Smooth muscle cell (in vitro differentiated cells): ENCODE data around the gene ALPG. TPM values are rescaled to one million over a fixed set of nuclear protein-coding genes. Genes with fewer than 3 reads are reported as not detected.

ENCODE experiments used
- DNase-seq: peaks from one replicate; lab custom pipeline; 2025; ENCODE audit not compliant: unreplicated experiment; lab: John Stamatoyannopoulos, UW
- H2AFZ ChIP-seq: fragments of 200-600 bp; sonication (generic); 2 replicates; pipeline ENCODE4 v1.6.0; 2016; ENCODE audit warnings: antibody characterized with exemption, low read depth, mild to moderate bottlenecking
- H3F3A ChIP-seq: fragments of 200-600 bp; sonication (generic); 2 replicates; pipeline ENCODE4 v1.6.0; 2017; ENCODE audit warnings: antibody characterized with exemption, low read depth
- H3K27ac ChIP-seq: fragments of 200-600 bp; sonication (generic); 2 replicates; pipeline ENCODE4 v1.5.1; 2016; ENCODE audit warnings: low read depth, mild to moderate bottlenecking
- H3K27me3 ChIP-seq: fragments of 200-600 bp; sonication (generic); 2 replicates; pipeline ENCODE4 v1.6.1; 2016; ENCODE audit warnings: low read depth, mild to moderate bottlenecking
- H3K36me3 ChIP-seq: fragments of 200-600 bp; sonication (generic); 2 replicates; pipeline ENCODE4 v1.5.1; 2016; ENCODE audit warnings: low read depth
- H3K4me1 ChIP-seq: fragments of 200-600 bp; sonication (generic); 2 replicates; pipeline ENCODE4 v1.5.1; 2016; ENCODE audit warnings: low read depth
- H3K4me2 ChIP-seq: fragments of 200-600 bp; sonication (generic); 2 replicates; pipeline ENCODE4 v1.6.0; 2016; ENCODE audit warnings: mild to moderate bottlenecking
- H3K4me3 ChIP-seq: fragments of 200-600 bp; sonication (generic); 2 replicates; pipeline ENCODE4 v1.5.1; 2016; ENCODE audit warnings: mild to moderate bottlenecking
- H3K79me2 ChIP-seq: fragments of 200-600 bp; sonication (generic); 2 replicates; pipeline ENCODE4 v1.6.0; 2016; ENCODE audit warnings: low read depth, mild to moderate bottlenecking
- H3K9ac ChIP-seq: fragments of 200-600 bp; sonication (generic); 2 replicates; pipeline ENCODE4 v1.6.0; 2016; ENCODE audit warnings: low read depth
- H3K9me3 ChIP-seq: fragments of 200-600 bp; sonication (generic); replicated peaks from 2 replicates; pipeline ENCODE4 v1.5.1; 2016; ENCODE audit warnings: low read depth
- H4K20me1 ChIP-seq: fragments of 200-600 bp; sonication (generic); 2 replicates; pipeline ENCODE4 v1.6.0; 2016; ENCODE audit warnings: low read depth
- WGBS: methylation state at CpG from one replicate; pipeline ENCODE4 v1.1.7; 2016; ENCODE audit warnings: low lambda C conversion rate; 5-methylcytosine and 5-hydroxymethylcytosine counted together
- polyA plus RNA-seq: library from polyadenylated mRNA; unstranded; fragments of >200 nt; fragmentation: Nextera tagmentation; extraction: Ambion mirVana; gene quantifications from 2 replicates; pipeline ENCODE4 v1.2.1, GENCODE V29; 2016
- total RNA-seq: library from RNA; depleted of rRNA; stranded (reverse); fragments of >200 nt; gene quantifications from 2 replicates; pipeline ENCODE4 v1.2.3, GENCODE V29; 2014
- TF ChIP-seq, protein P1 (sequence below): fragments of 200-600 bp; sonication (generic); IDR thresholded peaks from 2 replicates; pipeline ENCODE4 v1.5.1; 2017; ENCODE audit warnings: borderline replicate concordance, mild to moderate bottlenecking, antibody characterized with exemption; ENCODE audit not compliant: insufficient read depth, poor library complexity, severe bottlenecking

Gene ALPG
- total and polyA plus RNA-seq, 2 experiments from 2014 or later = not detected

DNA sequence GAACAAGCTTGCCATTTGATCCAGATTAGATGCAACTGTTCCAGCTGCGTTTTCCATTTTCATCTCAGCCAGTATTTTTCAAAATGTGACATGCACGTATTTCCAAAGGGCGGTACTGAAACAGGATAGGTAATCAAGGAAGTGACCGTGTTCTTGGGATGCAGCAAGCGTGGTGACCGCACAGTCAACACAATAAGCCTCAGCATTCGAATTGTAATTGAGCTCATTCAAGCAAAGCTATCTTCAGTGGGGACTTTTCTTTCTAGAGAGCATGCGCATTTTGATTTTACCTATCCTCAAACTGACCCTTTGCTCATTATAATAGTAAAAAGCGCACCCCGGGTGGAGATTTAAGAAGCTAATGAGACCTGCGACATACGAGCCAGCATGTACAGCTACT is 31.5 kb upstream of the ALPG start:
- no peaks in the 10 kb centered on the region for H3K79me2 ChIP-seq
- no peaks in the 10 kb centered on the region for H3K9me3 ChIP-seq
- TF ChIP-seq, protein P1, sequence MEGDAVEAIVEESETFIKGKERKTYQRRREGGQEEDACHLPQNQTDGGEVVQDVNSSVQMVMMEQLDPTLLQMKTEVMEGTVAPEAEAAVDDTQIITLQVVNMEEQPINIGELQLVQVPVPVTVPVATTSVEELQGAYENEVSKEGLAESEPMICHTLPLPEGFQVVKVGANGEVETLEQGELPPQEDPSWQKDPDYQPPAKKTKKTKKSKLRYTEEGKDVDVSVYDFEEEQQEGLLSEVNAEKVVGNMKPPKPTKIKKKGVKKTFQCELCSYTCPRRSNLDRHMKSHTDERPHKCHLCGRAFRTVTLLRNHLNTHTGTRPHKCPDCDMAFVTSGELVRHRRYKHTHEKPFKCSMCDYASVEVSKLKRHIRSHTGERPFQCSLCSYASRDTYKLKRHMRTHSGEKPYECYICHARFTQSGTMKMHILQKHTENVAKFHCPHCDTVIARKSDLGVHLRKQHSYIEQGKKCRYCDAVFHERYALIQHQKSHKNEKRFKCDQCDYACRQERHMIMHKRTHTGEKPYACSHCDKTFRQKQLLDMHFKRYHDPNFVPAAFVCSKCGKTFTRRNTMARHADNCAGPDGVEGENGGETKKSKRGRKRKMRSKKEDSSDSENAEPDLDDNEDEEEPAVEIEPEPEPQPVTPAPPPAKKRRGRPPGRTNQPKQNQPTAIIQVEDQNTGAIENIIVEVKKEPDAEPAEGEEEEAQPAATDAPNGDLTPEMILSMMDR = no peak
- no peak for DNase-seq
- no peaks in the 10 kb centered on the region for H3F3A ChIP-seq
- H3K4me1 ChIP-seq = no peaks in the 10 kb centered on the region
- no peaks in the 10 kb centered on the region for H3K36me3 ChIP-seq
- no peak overlapping the region for H3K9ac ChIP-seq
- H3K27ac ChIP-seq = no peak overlapping the region
- no peak overlapping the region for H3K4me3 ChIP-seq
- no peaks in the 10 kb centered on the region for H4K20me1 ChIP-seq
- no peaks in the 10 kb centered on the region for H3K27me3 ChIP-seq
- no peak overlapping the region for H2AFZ ChIP-seq
- 84% methylated on average over 12 of the region's 12 CpGs for WGBS
- H3K4me2 ChIP-seq = no peak overlapping the region

DNA sequence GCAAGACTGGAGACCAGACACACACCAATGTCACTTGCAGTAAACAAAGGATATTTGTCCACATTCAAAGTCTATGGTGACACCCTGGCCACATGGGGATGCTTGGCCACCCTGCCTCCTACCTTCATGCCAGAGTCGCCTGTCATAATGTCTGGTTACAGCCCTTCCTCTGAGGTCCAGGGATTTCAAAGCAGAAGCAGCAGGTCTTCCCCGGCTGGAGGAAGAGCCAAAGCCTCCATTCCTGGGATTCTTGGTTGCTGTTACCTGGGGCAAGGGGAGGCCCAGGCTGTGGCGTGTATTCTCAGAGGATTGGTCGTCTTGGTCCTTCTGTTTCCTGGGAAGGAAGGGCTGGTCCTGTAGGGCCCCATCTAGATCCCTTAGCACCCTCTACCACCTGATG is 30.4 kb upstream of the ALPG start:
- Histone ChIP-seq H3K27ac (no peak overlapping the region), H3K9me3 (no peaks in the 10 kb centered on the region), H3F3A (no peaks in the 10 kb centered on the region), H3K4me2 (no peak overlapping the region), H3K4me3 (no peak overlapping the region), H3K79me2 (no peaks in the 10 kb centered on the region), H3K36me3 (no peaks in the 10 kb centered on the region), H3K27me3 (no peaks in the 10 kb centered on the region), H2AFZ (no peak overlapping the region), H3K4me1 (no peaks in the 10 kb centered on the region), H3K9ac (no peak overlapping the region), H4K20me1 (no peaks in the 10 kb centered on the region)
- no peak for DNase-seq
- WGBS = 69% methylated on average over 4 of the region's 4 CpGs
- TF ChIP-seq, protein P1 = no peak

DNA sequence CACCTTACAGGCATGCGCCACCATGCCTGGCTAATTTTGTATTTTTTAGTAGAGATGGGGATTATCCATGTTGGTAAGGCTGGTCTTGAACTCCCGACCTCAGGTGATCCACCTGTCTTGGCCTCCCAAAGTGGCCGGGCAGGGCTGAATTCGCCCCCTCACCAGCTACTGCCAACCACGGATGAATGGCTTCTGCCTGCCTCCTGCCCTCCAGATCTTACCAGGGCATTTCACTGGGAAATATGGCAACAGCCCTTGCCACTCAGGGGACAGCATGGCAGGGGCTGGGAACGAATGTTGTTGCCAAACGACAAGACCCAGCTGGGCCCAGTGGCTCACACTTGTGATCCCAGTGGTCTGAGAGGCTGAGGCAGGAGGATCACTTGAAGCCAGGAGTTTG is 29.9 kb upstream of the ALPG start:
- no peaks in the 10 kb centered on the region for H4K20me1 ChIP-seq
- no peaks in the 10 kb centered on the region for H3K9me3 ChIP-seq
- no peak overlapping the region for H3K4me3 ChIP-seq
- WGBS = 96% methylated on average over 7 of the region's 7 CpGs
- H3K36me3 ChIP-seq = no peaks in the 10 kb centered on the region
- H3K27me3 ChIP-seq = no peaks in the 10 kb centered on the region
- H3F3A ChIP-seq = no peaks in the 10 kb centered on the region
- H3K9ac ChIP-seq = no peak overlapping the region
- H3K27ac ChIP-seq = no peak overlapping the region
- TF ChIP-seq, protein P1 = no peak
- no peaks in the 10 kb centered on the region for H3K4me1 ChIP-seq
- no peak for DNase-seq
- H3K79me2 ChIP-seq = no peaks in the 10 kb centered on the region
- H3K4me2 ChIP-seq = no peak overlapping the region
- H2AFZ ChIP-seq = no peak overlapping the region

DNA sequence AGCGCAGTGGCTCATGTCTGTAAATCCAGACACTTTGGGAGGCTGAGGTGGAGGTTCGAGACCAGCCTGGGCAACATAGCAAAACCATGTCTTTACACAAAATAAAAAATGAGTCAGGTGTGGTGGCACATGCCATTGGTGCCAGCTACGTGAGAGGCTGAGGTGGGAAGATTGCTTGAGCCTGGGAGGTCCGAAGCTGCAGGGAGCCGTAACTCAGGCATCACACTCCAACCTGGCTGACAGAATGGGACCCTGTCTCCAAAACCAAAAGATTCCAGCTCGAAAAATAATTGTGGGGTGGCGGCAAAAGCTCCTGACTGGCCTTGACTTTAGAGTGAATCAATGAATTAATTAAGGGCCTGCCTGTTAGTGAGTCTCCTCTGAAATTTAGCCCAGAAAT is 29.3 kb upstream of the ALPG start:
- no peak overlapping the region for H3K9ac ChIP-seq
- H3F3A ChIP-seq = no peaks in the 10 kb centered on the region
- TF ChIP-seq, protein P1 = no peak
- no peaks in the 10 kb centered on the region for H3K79me2 ChIP-seq
- H3K4me1 ChIP-seq = no peaks in the 10 kb centered on the region
- no peaks in the 10 kb centered on the region for H3K9me3 ChIP-seq
- no peak overlapping the region for H3K4me2 ChIP-seq
- H3K4me3 ChIP-seq = no peak overlapping the region
- 97% methylated on average over 7 of the region's 7 CpGs for WGBS
- H3K27ac ChIP-seq = no peak overlapping the region
- no peaks in the 10 kb centered on the region for H3K27me3 ChIP-seq
- H3K36me3 ChIP-seq = no peaks in the 10 kb centered on the region
- H4K20me1 ChIP-seq = no peaks in the 10 kb centered on the region
- H2AFZ ChIP-seq = no peak overlapping the region
- no peak for DNase-seq
